ENCODE results near the gene HAAO.

DNA sequence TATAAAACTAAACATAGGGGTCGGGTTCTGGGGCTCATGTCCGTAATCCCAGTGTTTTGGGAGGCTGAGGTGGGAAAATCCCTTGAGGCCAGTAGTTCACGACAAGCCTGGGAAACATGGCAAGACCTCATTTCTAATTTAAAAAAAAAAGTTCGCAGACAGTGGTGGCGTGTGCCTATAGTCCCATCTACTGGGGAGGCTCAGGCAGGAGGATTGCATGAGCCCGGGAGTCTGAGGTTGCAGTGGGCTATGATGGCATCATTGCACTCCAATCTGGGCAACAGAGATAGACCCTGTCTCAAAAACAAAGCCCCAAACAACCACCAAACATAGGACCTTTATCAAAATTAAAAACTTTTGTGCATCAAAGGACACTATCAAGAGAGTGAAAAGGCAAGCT lies 9.8 kb upstream of the HAAO start:
- TF ChIP-seq POLR2A (IDR thresholded peaks at IDR 0.05) (no peak), EP300 (IDR thresholded peaks at IDR 0.05) (no peak)
- TF ChIP-seq, protein P1, sequence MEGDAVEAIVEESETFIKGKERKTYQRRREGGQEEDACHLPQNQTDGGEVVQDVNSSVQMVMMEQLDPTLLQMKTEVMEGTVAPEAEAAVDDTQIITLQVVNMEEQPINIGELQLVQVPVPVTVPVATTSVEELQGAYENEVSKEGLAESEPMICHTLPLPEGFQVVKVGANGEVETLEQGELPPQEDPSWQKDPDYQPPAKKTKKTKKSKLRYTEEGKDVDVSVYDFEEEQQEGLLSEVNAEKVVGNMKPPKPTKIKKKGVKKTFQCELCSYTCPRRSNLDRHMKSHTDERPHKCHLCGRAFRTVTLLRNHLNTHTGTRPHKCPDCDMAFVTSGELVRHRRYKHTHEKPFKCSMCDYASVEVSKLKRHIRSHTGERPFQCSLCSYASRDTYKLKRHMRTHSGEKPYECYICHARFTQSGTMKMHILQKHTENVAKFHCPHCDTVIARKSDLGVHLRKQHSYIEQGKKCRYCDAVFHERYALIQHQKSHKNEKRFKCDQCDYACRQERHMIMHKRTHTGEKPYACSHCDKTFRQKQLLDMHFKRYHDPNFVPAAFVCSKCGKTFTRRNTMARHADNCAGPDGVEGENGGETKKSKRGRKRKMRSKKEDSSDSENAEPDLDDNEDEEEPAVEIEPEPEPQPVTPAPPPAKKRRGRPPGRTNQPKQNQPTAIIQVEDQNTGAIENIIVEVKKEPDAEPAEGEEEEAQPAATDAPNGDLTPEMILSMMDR (IDR thresholded peaks at IDR 0.05): no peak

Measured in ovary (tissue), 3 donors.